ENCODE data around the gene PHTF2. TPM values are rescaled to one million over a fixed set of nuclear protein-coding genes. Genes with fewer than 3 reads are reported as not detected.
A peak's percentile ranks its signal among the peaks of the same experiment; 100 is the strongest.

The PHTF2 gene
- 98.2 and 101 TPM in 2 replicates for total RNA-seq (2013; cell fraction: nucleolus; rRNA removed)
- total RNA-seq (2014; rRNA removed): 29.2 and 35.3 TPM in 2 replicates
- total RNA-seq (2014; rRNA removed; fragmentation: Illumina TruSeq; extraction: Trizol): 35.1 and 35.7 TPM in 2 replicates
- 30.4 and 33.6 TPM in 2 replicates for total RNA-seq (2021)
- 9.0 TPM for polyA plus RNA-seq (2011; ENCODE audit: low read depth)
- 41.8 and 69.0 TPM in 2 replicates for polyA plus RNA-seq (2011; rRNA removed)
- 12.3 and 15.8 TPM in 2 replicates for polyA plus RNA-seq (2011; cell fraction: cytosol; rRNA removed)
- polyA plus RNA-seq (2011; cell fraction: nucleus; rRNA removed): 32.1 and 34.3 TPM in 2 replicates
- polyA plus RNA-seq (2012): 17.4 and 21.1 TPM in 2 replicates
- polyA plus RNA-seq (2014; fragmentation: Illumina TruSeq; extraction: Trizol): 40.3 and 50.4 TPM in 2 replicates
- polyA plus RNA-seq (2014; fragmentation: Nextera tagmentation; extraction: Ambion mirVana): 10 to 100 TPM; 12.9 to 14.1 TPM
- 22.0 and 23.8 TPM in 2 replicates for polyA plus RNA-seq (2014; rRNA removed)
- 10 to 100 TPM; 21.0 to 24.7 TPM for polyA plus RNA-seq (2016; fragmentation: Nextera tagmentation; extraction: Ambion mirVana)
- 32.5 and 41.2 TPM in 2 replicates for polyA minus RNA-seq (2011; rRNA and poly(A)+ RNA removed)
- 12.6 and 13.6 TPM in 2 replicates for polyA minus RNA-seq (2011; cell fraction: cytosol; rRNA and poly(A)+ RNA removed)
- polyA minus RNA-seq (2011; cell fraction: nucleus; rRNA and poly(A)+ RNA removed): 29.0 and 31.5 TPM in 2 replicates
- percentile 80 among the genes with signal in this experiment for Bru-seq, nascent RNA
- percentile 80 among the genes with signal in this experiment for BruChase-seq, experiment 1, labeled RNA remaining after a 6-hour chase
- percentile 81 among the genes with signal in this experiment for BruChase-seq, experiment 2, labeled RNA remaining after a 2-hour chase
- long read RNA-seq, experiment 1, full-length matches to known transcripts: 4 of 9 reads
- long read RNA-seq, experiment 1, partial matches to known transcripts: 2 of 9 reads
- long read RNA-seq, experiment 1, other reads (novel, unspliced or antisense): 3 of 9 reads
- long read RNA-seq, experiment 2, full-length matches to known transcripts: 28 of 71 reads
- long read RNA-seq, experiment 2, partial matches to known transcripts: 21 of 71 reads
- long read RNA-seq, experiment 2, other reads (novel, unspliced or antisense): 22 of 71 reads

DNA sequence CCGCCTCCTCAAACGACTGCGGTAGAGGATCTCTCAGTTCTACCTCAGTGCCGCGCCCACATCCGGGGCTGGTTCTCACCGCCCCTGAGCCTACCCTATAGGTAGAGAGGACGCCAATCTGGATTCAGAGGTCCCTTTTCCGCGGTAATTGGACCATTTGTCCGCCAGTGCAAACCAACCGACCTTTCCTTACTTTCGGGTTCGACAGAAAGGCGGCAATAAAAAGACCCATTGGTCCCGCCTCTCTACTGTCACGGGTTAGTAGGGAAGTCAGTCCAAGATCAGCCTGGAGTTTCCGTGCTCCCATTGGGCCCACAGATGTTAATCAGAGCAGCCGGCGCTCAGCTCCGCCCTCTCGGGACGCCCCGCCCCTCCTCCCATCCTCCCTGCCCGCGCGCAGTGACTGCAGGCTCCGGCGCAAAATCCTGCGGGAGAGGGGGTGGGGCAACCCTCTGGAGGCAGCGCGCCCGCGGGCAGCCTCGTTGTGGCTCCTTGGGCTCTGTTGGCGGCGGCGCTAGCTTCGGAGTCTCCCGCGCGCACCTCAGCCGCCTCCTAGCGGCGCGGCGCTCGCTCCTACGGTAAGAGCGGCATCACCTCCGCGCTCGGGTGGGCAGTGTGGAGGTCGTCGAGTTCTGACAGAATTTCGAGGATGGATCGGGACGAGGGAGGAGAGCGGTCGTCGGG lies at the start of gene PHTF2, which contains the start of gene TMEM60:
TSS of gene PHTF2 (plus strand) at position 380 of the 684 bp plus-strand sequence.
TSS of gene TMEM60 (minus strand) at position 41 of the 684 bp plus-strand sequence. CDS start 4,061 bp downstream, outside the sequence.
- peak; percentile 92 for ATAC-seq
- RAD21 ChIA-PET (ENCODE audit: unreplicated experiment): interaction anchor here (0.6 to 1.2 kb wide), 4 partner anchors 65 to 140 kb away, joined by 3 to 5 read pairs (median 3); no protein-coding TSS in a partner anchor
- BruUV-seq (replicated peaks): no TSS peak
- TF ChIP-seq ESRRA (IDR thresholded peaks at IDR 0.05; ENCODE audit: low read length) (no peak), ASH2L (IDR thresholded peaks at IDR 0.05; ENCODE audit: borderline replicate concordance, low read depth) (peak; percentile 38; the same call in 1 of the 2 replicates), NR2C2 (IDR thresholded peaks at IDR 0.05; ENCODE audit: borderline replicate concordance, control insufficient read depth, insufficient read length, low read depth) (no peak), IRF4 (IDR thresholded peaks at IDR 0.05; ENCODE audit: low read depth, low read length) (no peak), NFYB (IDR thresholded peaks at IDR 0.05; ENCODE audit: insufficient read depth, low read depth, low read length) (peak; percentile 96)
- TF ChIP-seq, protein P1, sequence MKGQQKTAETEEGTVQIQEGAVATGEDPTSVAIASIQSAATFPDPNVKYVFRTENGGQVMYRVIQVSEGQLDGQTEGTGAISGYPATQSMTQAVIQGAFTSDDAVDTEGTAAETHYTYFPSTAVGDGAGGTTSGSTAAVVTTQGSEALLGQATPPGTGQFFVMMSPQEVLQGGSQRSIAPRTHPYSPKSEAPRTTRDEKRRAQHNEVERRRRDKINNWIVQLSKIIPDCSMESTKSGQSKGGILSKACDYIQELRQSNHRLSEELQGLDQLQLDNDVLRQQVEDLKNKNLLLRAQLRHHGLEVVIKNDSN (IDR thresholded peaks at IDR 0.05; ENCODE audit: borderline replicate concordance, extremely low read length, insufficient read depth, low read depth, low read length): no peak
- TF ChIP-seq, protein P2, sequence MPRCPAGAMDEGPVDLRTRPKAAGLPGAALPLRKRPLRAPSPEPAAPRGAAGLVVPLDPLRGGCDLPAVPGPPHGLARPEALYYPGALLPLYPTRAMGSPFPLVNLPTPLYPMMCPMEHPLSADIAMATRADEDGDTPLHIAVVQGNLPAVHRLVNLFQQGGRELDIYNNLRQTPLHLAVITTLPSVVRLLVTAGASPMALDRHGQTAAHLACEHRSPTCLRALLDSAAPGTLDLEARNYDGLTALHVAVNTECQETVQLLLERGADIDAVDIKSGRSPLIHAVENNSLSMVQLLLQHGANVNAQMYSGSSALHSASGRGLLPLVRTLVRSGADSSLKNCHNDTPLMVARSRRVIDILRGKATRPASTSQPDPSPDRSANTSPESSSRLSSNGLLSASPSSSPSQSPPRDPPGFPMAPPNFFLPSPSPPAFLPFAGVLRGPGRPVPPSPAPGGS (IDR thresholded peaks at IDR 0.05; ENCODE audit: borderline replicate concordance, insufficient read depth, low read depth, low read length, poor library complexity, severe bottlenecking): peak; percentile 17
- TF ChIP-seq, protein P3, sequence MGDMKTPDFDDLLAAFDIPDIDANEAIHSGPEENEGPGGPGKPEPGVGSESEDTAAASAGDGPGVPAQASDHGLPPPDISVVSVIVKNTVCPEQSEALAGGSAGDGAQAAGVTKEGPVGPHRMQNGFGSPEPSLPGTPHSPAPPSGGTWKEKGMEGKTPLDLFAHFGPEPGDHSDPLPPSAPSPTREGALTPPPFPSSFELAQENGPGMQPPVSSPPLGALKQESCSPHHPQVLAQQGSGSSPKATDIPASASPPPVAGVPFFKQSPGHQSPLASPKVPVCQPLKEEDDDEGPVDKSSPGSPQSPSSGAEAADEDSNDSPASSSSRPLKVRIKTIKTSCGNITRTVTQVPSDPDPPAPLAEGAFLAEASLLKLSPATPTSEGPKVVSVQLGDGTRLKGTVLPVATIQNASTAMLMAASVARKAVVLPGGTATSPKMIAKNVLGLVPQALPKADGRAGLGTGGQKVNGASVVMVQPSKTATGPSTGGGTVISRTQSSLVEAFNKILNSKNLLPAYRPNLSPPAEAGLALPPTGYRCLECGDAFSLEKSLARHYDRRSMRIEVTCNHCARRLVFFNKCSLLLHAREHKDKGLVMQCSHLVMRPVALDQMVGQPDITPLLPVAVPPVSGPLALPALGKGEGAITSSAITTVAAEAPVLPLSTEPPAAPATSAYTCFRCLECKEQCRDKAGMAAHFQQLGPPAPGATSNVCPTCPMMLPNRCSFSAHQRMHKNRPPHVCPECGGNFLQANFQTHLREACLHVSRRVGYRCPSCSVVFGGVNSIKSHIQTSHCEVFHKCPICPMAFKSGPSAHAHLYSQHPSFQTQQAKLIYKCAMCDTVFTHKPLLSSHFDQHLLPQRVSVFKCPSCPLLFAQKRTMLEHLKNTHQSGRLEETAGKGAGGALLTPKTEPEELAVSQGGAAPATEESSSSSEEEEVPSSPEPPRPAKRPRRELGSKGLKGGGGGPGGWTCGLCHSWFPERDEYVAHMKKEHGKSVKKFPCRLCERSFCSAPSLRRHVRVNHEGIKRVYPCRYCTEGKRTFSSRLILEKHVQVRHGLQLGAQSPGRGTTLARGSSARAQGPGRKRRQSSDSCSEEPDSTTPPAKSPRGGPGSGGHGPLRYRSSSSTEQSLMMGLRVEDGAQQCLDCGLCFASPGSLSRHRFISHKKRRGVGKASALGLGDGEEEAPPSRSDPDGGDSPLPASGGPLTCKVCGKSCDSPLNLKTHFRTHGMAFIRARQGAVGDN (IDR thresholded peaks at IDR 0.05): peak; percentile 13; the same call in 1 of the 2 replicates

More for the DNA sequence above, at the start of gene PHTF2, which contains the start of gene TMEM60:
- Histone ChIP-seq H4K20me1 (ENCODE audit: control insufficient read depth, insufficient read depth) (no peaks in the 10 kb centered on the region), H3K27ac (ENCODE audit: control insufficient read depth, insufficient read depth) (peak within 1 kb of the TSS; percentile 86), H3K27me3 (replicated peaks in 1 of 2; ENCODE audit: control insufficient read depth in 2 of 2, insufficient read depth in 2 of 2, low read length in 1 of 2) (no peaks in the 10 kb centered on the region), H3K9me3 (replicated peaks; ENCODE audit: control insufficient read depth, insufficient read depth, low read length) (no peaks in the 10 kb centered on the region; the same call in 2 of the 3 replicates), H3K4me3 (peak within 1 kb of the TSS; percentile 94), H3K9ac (ENCODE audit: control insufficient read depth, insufficient read depth, low read length) (peak within 1 kb of the TSS; percentile 86), H3K79me2 (ENCODE audit: control insufficient read depth, insufficient read depth, low read length) (peaks cover 85% of the 10 kb centered on the region), H3K36me3 (ENCODE audit: control insufficient read depth in 2 of 2, insufficient read depth in 2 of 2, low read length in 1 of 2) (peaks cover 0 to 11% of the 10 kb centered on the region in 2 experiments; a peak in 2 of 4 replicates), H3K4me1 (ENCODE audit: control insufficient read depth, insufficient read depth, low read length) (peaks cover 16% of the 10 kb centered on the region), H2AFZ (ENCODE audit: control insufficient read depth, low read depth, low read length) (peak within 1 kb of the TSS; percentile 81), H3K4me2 (ENCODE audit: control insufficient read depth, insufficient read depth) (peak within 1 kb of the TSS; percentile 83)
- DNase-seq (ENCODE audit: low read depth, low spot score): peak; percentile 99
- 1% methylated on average over 61 of the region's 61 CpGs for WGBS (ENCODE audit: insufficient coverage, insufficient replicate concordance, low lambda C conversion rate, missing lambda C conversion rate)
- SMC1A ChIA-PET (ENCODE audit: uncharacterized antibody, unreplicated experiment): interaction anchor here (0.6 to 2.0 kb wide), 5 partner anchors 37 to 137 kb away, joined by 3 to 5 read pairs (median 4); no protein-coding TSS in a partner anchor
- FAIRE-seq: peak; percentile 94
- CTCF ChIA-PET: interaction anchor here (0.6 to 2.2 kb wide), 7 partner anchors 13 to 235 kb away, joined by 3 to 11 read pairs (median 4); no protein-coding TSS in a partner anchor
- intact Hi-C loops (cut with micrococcal nuclease; ENCODE audit: unreplicated experiment): loop anchor here (2.0 kb wide), 2 partner anchors 102 to 108 kb away; partner anchors contain the start of gene RSBN1L
- POLR2A ChIA-PET: interaction anchor here (0.6 to 2.0 kb wide), 3 partner anchors 101 to 553 kb away, joined by 3 to 5 read pairs (median 4); no protein-coding TSS in a partner anchor
- in situ Hi-C loops (cut with MboI): no loop called here
